ENCODE results near the gene ALK.

GRCh38 chr2:29535188-29535587 is 386.2 kb downstream of the ALK start:
- TF ChIP-seq ZNF350 (tag by site-specific recombination; IDR thresholded peaks at IDR 0.05) (no peak), ELK4 (IDR thresholded peaks at IDR 0.05; ENCODE audit: borderline replicate concordance, low read depth, low read length) (no peak), ZNF133 (tag by site-specific recombination; IDR thresholded peaks at IDR 0.05) (no peak), YY1 (tag by site-specific recombination; IDR thresholded peaks at IDR 0.05) (no peak), EGR2 (tag by site-specific recombination; IDR thresholded peaks at IDR 0.05; ENCODE audit: low read depth) (no peak), CTCF (tag by site-specific recombination; IDR thresholded peaks at IDR 0.05) (no peak), ZNF792 (tag by site-specific recombination; IDR thresholded peaks at IDR 0.05) (no peak), ZNF138 (tag by site-specific recombination; IDR thresholded peaks at IDR 0.05; ENCODE audit: borderline replicate concordance) (no peak), ZBTB8A (tag by site-specific recombination; IDR thresholded peaks at IDR 0.05) (no peak), ZNF549 (tag by site-specific recombination; IDR thresholded peaks at IDR 0.05) (no peak), REST (tag by site-specific recombination; IDR thresholded peaks at IDR 0.05) (no peak), ZNF274 (IDR thresholded peaks at IDR 0.05; ENCODE audit: low read length) (no peak), ZNF274 (tag by site-specific recombination; IDR thresholded peaks at IDR 0.05; ENCODE audit: borderline replicate concordance) (no peak)

Measured in HEK293 (cell line).